Tibial artery (tissue), 4 donors: ENCODE measurements around the gene DLG1.

Source experiments
- DNase-seq, 2 donors: peaks; one replicate each; pipeline ENCODE4 v3.0.0-alpha.2; 2019
- H3K27ac ChIP-seq, 2 donors: fragments of 200-600 bp; sonication (generic) in 1 of 2; 1 replicate in 1 of 2; 2 replicates in 1 of 2; pipeline ENCODE4 v1.5.1; 2018 to 2019; ENCODE audit warnings: mild to moderate bottlenecking in 1 of 2
- H3K27me3 ChIP-seq, 2 donors: fragments of 200-600 bp; sonication (generic) in 1 of 2; one replicate each; pipeline versions ENCODE4 v1.5.1 to v1.6.0; 2016 to 2019
- H3K36me3 ChIP-seq, 3 donors: fragments of 200-600 bp; sonication (generic) in 2 of 3; one replicate each; pipeline ENCODE4 v1.5.1; 2016 to 2019; ENCODE audit warnings: mild to moderate bottlenecking in 2 of 3
- H3K4me1 ChIP-seq, 4 donors: fragments of 200-600 bp; sonication (generic) in 2 of 4; 1 replicate in 3 of 4; 2 replicates in 1 of 4; pipeline ENCODE4 v1.5.1; 2016 to 2019
- H3K4me3 ChIP-seq, 2 donors: fragments of 200-600 bp; sonication (generic) in 1 of 2; 1 replicate in 1 of 2; 2 replicates in 1 of 2; pipeline ENCODE4 v1.5.1; 2018 to 2019; ENCODE audit warnings: mild to moderate bottlenecking in 2 of 2
- H3K9me3 ChIP-seq, 3 donors: fragments of 200-600 bp; sonication (generic) in 1 of 3; one replicate each; pipeline ENCODE4 v1.5.1; 2016 to 2019
- intact Hi-C: fragments of 100-400 bp; cut with DNase I; formaldehyde crosslinking; loops from one replicate; pipeline ENCODE4 v1.15.0; 2023; ENCODE audit warnings: low total_unique reads
- TF ChIP-seq, protein P1 (sequence below), 2 experiments: fragments of 200-600 bp in 1 of 2; fragments of 450-650 bp in 1 of 2; IDR thresholded peaks; one replicate each; pipeline ENCODE4 v1.5.1; 2017 to 2019; ENCODE audit warnings: antibody characterized with exemption in 2 of 2, mild to moderate bottlenecking in 1 of 2, moderate library complexity in 1 of 2

Gene DLG1

DNA sequence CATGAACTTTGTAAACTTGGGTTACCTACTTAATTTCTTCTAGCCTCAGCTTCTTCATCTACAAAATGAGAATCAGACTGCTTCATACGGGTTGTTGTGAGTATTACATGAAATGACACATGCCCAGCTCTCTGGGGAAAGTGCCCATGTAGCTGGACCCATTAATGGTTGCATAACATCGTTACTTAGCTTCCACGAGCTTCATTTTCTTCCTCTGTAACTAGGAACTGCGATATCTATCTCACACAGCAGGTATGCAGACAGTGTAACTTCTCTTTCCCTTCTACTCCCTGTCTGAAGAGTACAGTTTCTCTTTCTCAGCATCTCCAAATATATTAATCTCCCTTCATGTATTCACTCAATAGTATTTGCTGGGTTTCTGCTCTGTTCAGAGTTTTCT, 37.9 kb upstream of the DLG1 start:
- TF ChIP-seq, protein P1, sequence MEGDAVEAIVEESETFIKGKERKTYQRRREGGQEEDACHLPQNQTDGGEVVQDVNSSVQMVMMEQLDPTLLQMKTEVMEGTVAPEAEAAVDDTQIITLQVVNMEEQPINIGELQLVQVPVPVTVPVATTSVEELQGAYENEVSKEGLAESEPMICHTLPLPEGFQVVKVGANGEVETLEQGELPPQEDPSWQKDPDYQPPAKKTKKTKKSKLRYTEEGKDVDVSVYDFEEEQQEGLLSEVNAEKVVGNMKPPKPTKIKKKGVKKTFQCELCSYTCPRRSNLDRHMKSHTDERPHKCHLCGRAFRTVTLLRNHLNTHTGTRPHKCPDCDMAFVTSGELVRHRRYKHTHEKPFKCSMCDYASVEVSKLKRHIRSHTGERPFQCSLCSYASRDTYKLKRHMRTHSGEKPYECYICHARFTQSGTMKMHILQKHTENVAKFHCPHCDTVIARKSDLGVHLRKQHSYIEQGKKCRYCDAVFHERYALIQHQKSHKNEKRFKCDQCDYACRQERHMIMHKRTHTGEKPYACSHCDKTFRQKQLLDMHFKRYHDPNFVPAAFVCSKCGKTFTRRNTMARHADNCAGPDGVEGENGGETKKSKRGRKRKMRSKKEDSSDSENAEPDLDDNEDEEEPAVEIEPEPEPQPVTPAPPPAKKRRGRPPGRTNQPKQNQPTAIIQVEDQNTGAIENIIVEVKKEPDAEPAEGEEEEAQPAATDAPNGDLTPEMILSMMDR (IDR thresholded peaks at IDR 0.05) = no peak
- Histone ChIP-seq H3K36me3 (no peaks in the 10 kb centered on the region), H3K9me3 (no peaks in the 10 kb centered on the region), H3K27me3 (peaks cover 0 to 2% of the 10 kb centered on the region in 2 donors), H3K4me3 (no peak overlapping the region), H3K27ac (no peak overlapping the region), H3K4me1 (no peaks in the 10 kb centered on the region)
- no peak for DNase-seq
- intact Hi-C loops = no loop called here

DNA sequence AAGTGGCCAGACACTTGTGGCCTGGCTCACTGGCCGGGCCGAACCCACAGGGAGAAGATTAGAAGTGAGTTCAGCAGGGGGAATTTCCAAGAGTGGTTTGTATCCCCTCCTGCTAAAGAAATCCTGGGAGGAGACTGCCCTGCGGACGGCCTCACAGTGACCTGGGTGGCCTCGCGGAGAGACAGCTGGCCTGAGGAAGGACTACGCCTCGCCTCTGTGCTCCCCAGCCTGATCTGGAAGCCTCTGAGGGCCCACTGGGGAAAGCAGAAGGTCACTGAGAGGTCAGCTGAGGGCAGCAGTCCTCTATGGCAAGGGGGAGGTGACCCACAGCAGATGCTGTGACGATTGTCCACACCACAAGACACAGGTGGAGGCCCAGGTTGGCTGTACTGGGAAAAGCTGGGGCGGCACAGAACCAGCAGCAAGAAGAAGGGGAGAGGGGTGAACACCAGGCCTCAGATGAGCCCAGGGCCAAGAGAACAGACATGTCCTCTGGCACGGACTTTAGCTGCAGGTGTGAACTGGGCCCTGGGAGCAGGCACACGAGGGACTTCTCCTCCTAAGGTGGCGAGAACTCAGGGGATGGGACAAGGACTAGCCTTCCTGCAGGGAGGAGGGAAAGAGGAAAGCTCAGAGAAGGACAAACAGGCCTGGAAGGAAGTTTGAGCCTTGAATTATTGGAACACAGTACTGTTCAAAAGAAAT, 37.2 kb upstream of the DLG1 start:
- H3K9me3 ChIP-seq = no peaks in the 10 kb centered on the region
- intact Hi-C loops = no loop called here

DNA sequence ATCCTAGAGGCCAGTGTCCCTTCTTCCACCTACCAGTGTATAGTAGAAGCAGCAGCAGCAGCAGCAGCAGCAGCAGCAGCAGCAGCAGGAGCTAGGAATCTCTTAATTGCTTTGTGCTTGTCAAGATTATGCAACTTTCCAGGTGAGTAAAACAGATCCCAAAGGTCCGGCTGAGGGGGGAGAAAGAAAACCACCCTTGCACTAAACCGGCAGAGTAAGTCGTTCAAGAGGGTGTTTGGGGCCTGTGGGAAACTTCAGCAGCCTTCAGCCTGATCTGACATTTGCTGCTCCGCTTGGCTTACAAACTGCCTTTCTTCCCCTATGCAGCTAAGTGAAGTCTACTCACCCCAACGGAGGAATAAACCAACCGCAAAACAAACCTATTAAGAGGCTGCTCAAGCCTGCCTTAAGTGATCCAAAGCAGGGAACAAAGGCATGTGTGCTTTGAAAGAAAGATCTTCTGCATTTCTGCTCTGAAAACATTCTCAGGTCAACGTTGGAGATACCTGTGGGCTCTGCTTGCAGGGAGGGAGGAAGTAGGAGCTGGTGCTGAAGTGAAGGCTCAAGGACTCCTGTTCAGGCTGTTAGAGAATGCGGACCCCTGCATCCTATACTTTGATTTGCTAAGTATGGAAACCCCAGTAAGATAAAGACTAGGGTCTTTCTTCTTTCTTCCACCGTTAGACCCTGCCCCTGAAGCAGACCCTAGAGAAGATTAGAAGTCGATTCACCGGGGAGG, 35.7 kb upstream of the DLG1 start:
- no peaks in the 10 kb centered on the region for H3K36me3 ChIP-seq
- H3K9me3 ChIP-seq = no peaks in the 10 kb centered on the region
- H3K4me3 ChIP-seq = no peak overlapping the region
- TF ChIP-seq, protein P1 (IDR thresholded peaks at IDR 0.05) = no peak
- DNase-seq = no peak
- peaks cover 0 to 2% of the 10 kb centered on the region in 2 donors for H3K27me3 ChIP-seq
- no peak overlapping the region for H3K27ac ChIP-seq
- H3K4me1 ChIP-seq = no peaks in the 10 kb centered on the region
- intact Hi-C loops = no loop called here

More for the DNA sequence above, 37.2 kb upstream of the DLG1 start:
- Histone ChIP-seq H3K4me3 (no peak overlapping the region), H3K27ac (no peak overlapping the region), H3K4me1 (no peaks in the 10 kb centered on the region), H3K27me3 (peaks cover 0 to 2% of the 10 kb centered on the region in 2 donors), H3K36me3 (no peaks in the 10 kb centered on the region)
- TF ChIP-seq, protein P1 (IDR thresholded peaks at IDR 0.05) = no peak
- DNase-seq = no peak

DNA sequence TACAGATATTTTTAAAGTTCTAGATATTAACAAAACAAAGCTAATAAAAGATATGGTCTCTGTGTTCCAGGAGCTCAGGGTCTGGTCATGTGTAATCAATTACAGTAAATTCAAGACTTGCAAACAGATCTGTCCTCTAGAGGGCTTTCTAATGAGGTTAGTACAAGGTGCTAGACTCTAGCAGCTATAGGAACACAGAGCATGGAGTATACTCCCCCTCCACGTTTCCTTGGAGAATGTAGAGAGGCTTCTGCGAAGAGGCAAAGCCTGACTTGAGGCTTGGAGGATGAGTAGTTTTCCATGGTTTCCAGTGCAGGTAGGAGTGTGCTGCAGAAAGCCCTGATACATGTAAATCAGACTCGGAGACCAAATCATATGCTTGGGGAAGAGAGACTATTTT, 32.7 kb upstream of the DLG1 start:
- TF ChIP-seq, protein P1 (IDR thresholded peaks at IDR 0.05) = no peak
- no peaks in the 10 kb centered on the region for H3K36me3 ChIP-seq
- no peak overlapping the region for H3K27ac ChIP-seq
- no peaks in the 10 kb centered on the region for H3K4me1 ChIP-seq
- no peaks in the 10 kb centered on the region for H3K9me3 ChIP-seq
- H3K4me3 ChIP-seq = no peak overlapping the region
- peak in 1 of 2 donors; percentile 13 for DNase-seq
- peaks cover 0 to 2% of the 10 kb centered on the region in 2 donors for H3K27me3 ChIP-seq
- intact Hi-C loops = no loop called here

DNA sequence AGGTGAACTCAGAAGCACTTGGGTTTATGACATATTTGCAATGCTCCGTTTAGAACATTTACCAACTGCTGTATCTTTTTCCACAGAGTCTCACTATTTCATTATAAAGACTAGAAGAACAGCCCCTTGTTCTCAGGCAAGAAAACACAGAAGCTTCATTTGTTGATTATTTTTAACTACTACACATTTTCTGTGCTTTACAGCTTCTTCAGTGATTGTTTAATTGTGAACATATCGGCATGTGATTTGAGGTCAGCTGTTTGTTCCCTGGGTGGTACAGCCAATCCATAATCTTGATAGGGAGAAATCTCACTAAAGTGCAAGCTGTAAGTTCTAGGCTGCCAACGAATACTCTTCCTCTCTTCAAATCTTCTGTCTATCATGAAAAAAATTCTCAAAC, 31.0 kb upstream of the DLG1 start:
- Histone ChIP-seq H3K36me3 (no peaks in the 10 kb centered on the region), H3K27me3 (peaks cover 0 to 2% of the 10 kb centered on the region in 2 donors), H3K4me3 (no peak overlapping the region), H3K4me1 (no peaks in the 10 kb centered on the region), H3K9me3 (no peaks in the 10 kb centered on the region), H3K27ac (no peak overlapping the region)
- TF ChIP-seq, protein P1 (IDR thresholded peaks at IDR 0.05) = no peak
- intact Hi-C loops = no loop called here
- no peak for DNase-seq
